ENCODE measurements around the gene RPH3AL. TPM values are rescaled to one million over a fixed set of nuclear protein-coding genes. Genes with fewer than 3 reads are reported as not detected.
"Not testable (repeated sequence)": the region's sequence is repeated elsewhere in the genome, so short reads cannot be mapped to it uniquely, and the experiment has no call there.

RPH3AL gene
- total RNA-seq, 2 donors from 2014 or later = 11.7 to 17.8 TPM

DNA sequence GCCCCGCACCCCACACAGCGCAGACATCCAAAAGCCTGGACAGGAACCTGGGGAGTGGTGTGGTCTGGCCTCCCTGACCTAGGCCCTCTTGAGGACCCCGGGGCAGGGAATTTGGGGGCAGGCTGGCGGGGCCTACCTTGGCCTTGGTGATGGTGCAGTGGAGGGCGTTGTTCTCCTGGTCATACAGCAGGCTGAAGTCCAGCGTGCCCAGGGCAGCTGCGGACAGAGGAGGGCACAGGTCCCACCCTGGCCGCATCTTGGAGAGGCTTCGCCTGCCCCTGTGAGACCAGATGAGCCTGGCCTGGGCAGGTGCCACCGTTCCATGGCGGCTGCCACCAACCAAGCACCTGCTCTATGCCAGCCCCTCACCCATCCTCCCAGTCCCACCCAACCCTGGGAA is 180.2 kb downstream of the RPH3AL start:
- TF ChIP-seq POLR2A (IDR thresholded peaks at IDR 0.05) = no peak
- H3K9me3 ChIP-seq = no peaks in the 10 kb centered on the region
- H3K36me3 ChIP-seq = no peaks in the 10 kb centered on the region
- no peak for DNase-seq (ENCODE audit: low spot score)
- H3K4me1 ChIP-seq (replicated peaks) = no peaks in the 10 kb centered on the region
- no peak overlapping the region for H3K4me3 ChIP-seq
- H3K27ac ChIP-seq = no peak overlapping the region
- intact Hi-C loops (cut with DNase I) = no loop called here
- H3K27me3 ChIP-seq (replicated peaks; ENCODE audit: insufficient read depth) = no peaks in the 10 kb centered on the region
- 86% methylated on average over 11 of the region's 11 CpGs for WGBS

DNA sequence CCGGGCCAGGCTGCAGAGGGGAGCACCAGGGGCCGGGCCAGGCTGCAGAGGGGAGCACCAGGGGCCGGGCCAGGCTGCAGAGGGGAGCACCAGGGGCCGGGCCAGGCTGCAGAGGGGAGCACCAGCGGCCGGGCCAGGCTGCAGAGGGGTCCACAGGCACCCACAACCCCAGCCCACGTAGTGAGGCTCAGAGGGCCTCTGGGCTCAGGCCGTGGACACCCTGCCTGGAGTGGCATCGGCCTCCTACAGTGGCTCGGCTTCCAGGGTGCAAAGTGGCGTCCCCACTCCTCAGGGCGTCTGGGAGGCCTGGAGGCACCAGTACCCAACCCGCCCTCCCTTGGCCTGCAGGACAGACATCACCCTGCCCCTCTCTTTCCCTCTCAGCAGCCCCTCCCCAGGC is 180.7 kb downstream of the RPH3AL start:
- no peaks in the 10 kb centered on the region for H3K36me3 ChIP-seq
- no peaks in the 10 kb centered on the region for H3K27me3 ChIP-seq (replicated peaks; ENCODE audit: insufficient read depth)
- no peaks in the 10 kb centered on the region for H3K9me3 ChIP-seq
- no peak for DNase-seq (ENCODE audit: low spot score)
- H3K4me1 ChIP-seq (replicated peaks) = no peaks in the 10 kb centered on the region
- 94% methylated on average over 8 of the region's 13 CpGs for WGBS
- intact Hi-C loops (cut with DNase I) = no loop called here
- H3K27ac ChIP-seq = no peak overlapping the region
- TF ChIP-seq POLR2AphosphoS5 (IDR thresholded peaks at IDR 0.05) (no peak), POLR2A (IDR thresholded peaks at IDR 0.05) (no peak)
- TF ChIP-seq, protein P1, sequence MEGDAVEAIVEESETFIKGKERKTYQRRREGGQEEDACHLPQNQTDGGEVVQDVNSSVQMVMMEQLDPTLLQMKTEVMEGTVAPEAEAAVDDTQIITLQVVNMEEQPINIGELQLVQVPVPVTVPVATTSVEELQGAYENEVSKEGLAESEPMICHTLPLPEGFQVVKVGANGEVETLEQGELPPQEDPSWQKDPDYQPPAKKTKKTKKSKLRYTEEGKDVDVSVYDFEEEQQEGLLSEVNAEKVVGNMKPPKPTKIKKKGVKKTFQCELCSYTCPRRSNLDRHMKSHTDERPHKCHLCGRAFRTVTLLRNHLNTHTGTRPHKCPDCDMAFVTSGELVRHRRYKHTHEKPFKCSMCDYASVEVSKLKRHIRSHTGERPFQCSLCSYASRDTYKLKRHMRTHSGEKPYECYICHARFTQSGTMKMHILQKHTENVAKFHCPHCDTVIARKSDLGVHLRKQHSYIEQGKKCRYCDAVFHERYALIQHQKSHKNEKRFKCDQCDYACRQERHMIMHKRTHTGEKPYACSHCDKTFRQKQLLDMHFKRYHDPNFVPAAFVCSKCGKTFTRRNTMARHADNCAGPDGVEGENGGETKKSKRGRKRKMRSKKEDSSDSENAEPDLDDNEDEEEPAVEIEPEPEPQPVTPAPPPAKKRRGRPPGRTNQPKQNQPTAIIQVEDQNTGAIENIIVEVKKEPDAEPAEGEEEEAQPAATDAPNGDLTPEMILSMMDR (IDR thresholded peaks at IDR 0.05) = no peak
- H3K4me3 ChIP-seq = no peak overlapping the region

DNA sequence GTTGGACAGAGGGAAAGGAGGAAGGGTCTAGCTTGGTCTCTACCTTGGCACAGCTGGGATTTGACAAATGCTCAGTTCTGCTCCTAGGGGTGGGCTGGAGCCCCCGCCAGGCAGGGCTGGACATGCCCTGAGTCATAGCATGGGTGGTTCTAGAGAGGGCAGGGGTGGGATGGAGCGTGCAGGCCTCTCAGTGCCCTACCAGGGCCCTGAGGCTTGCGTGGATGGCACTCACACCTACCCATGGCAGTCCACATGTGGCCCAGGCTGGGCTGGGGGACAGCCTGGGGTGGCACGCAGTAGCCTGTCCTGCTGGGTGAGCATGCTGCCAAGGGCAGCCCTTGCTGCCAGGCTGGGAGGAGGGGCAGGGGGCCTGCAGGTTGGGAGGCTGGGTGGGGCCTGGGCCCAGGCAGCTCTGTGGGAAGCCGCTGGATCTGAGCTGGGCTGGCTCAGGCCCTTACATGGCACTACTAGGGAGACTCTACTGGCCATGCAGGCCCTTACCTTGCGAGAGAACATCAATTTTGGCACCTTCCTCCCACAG is 182.4 kb downstream of the RPH3AL start:
- no peak for TF ChIP-seq POLR2A (IDR thresholded peaks at IDR 0.05)
- TF ChIP-seq POLR2AphosphoS5 (IDR thresholded peaks at IDR 0.05) = no peak
- TF ChIP-seq, protein P1 (IDR thresholded peaks at IDR 0.05) = no peak
- H3K27me3 ChIP-seq (replicated peaks; ENCODE audit: insufficient read depth) = no peaks in the 10 kb centered on the region
- DNase-seq (ENCODE audit: low spot score) = no peak
- H3K9me3 ChIP-seq = no peaks in the 10 kb centered on the region
- H3K27ac ChIP-seq = no peak overlapping the region
- WGBS = 62% methylated on average over 6 of the region's 6 CpGs
- H3K36me3 ChIP-seq = no peaks in the 10 kb centered on the region
- H3K4me1 ChIP-seq (replicated peaks) = no peaks in the 10 kb centered on the region
- intact Hi-C loops (cut with DNase I) = no loop called here
- H3K4me3 ChIP-seq = no peak overlapping the region

GRCh38 chr17:168614-169013 is 184.0 kb downstream of the RPH3AL start:
- H3K27me3 ChIP-seq (replicated peaks; ENCODE audit: insufficient read depth); H3K4me1 ChIP-seq (replicated peaks); H3K36me3 ChIP-seq; H3K9me3 ChIP-seq; intact Hi-C loops (cut with DNase I); H3K27ac ChIP-seq; H3K4me3 ChIP-seq; DNase-seq (ENCODE audit: low spot score): not testable (repeated sequence)
- 66% methylated on average over 11 of the region's 11 CpGs for WGBS

- no peak overlapping the region for H3K27ac ChIP-seq
- WGBS = 92% methylated on average over 14 of the region's 14 CpGs
Observed at GRCh38 chr17:165939-166338, 186.7 kb downstream of the RPH3AL start.

More at GRCh38 chr17:165939-166338, 186.7 kb downstream of the RPH3AL start:
- Histone ChIP-seq H3K9me3 (no peaks in the 10 kb centered on the region), H3K27me3 (replicated peaks; ENCODE audit: insufficient read depth) (no peaks in the 10 kb centered on the region), H3K4me1 (replicated peaks) (no peaks in the 10 kb centered on the region), H3K36me3 (no peaks in the 10 kb centered on the region), H3K4me3 (no peak overlapping the region)
- TF ChIP-seq, protein P1 (IDR thresholded peaks at IDR 0.05) = no peak
- TF ChIP-seq POLR2A (IDR thresholded peaks at IDR 0.05) = no peak
- no peak for TF ChIP-seq POLR2AphosphoS5 (IDR thresholded peaks at IDR 0.05)
- intact Hi-C loops (cut with DNase I) = no loop called here
- DNase-seq (ENCODE audit: low spot score) = no peak

Measured in prostate gland (tissue), 2 donors.